Kidney epithelial cell (primary cell): Measurements from ENCODE around the gene SLC8A1. TPM values are rescaled to one million over a fixed set of nuclear protein-coding genes. Genes with fewer than 3 reads are reported as not detected.

Source experiments
- DNase-seq: peaks from one replicate; pipeline ENCODE4 v3.0.0-alpha.2; 2010; ENCODE audit warnings: low read depth
- H3K27me3 ChIP-seq: 2 replicates; pipeline ENCODE4 v1.6.0; 2011; ENCODE audit warnings: low read length; ENCODE audit not compliant: control insufficient read depth, insufficient read depth
- H3K36me3 ChIP-seq: 2 replicates; pipeline ENCODE4 v1.5.1; 2011; ENCODE audit warnings: low read length; ENCODE audit not compliant: control insufficient read depth, insufficient read depth
- H3K4me3 ChIP-seq: 2 replicates; pipeline ENCODE4 v1.5.1; 2011; ENCODE audit warnings: low read depth, mild to moderate bottlenecking, control low read depth, low read length
- CTCF ChIP-seq: IDR thresholded peaks from 2 replicates; pipeline ENCODE4 v1.5.1; 2011; ENCODE audit warnings: mild to moderate bottlenecking, moderate library complexity, low read length, control low read depth, inconsistent platforms; ENCODE audit not compliant: insufficient read depth, poor library complexity, severe bottlenecking
- total RNA-seq: library from RNA; depleted of rRNA; stranded (reverse); fragments of >200 nt; gene quantifications from 2 replicates; pipeline ENCODE4 v1.2.3, GENCODE V29; 2015

Gene SLC8A1
- total RNA-seq, 1 donor from 2014 or later, result 3.2 TPM

- H3K27me3 ChIP-seq, result no peaks in the 10 kb centered on the region
- no peak overlapping the region for H3K4me3 ChIP-seq
- TF ChIP-seq CTCF, result no peak
- no peaks in the 10 kb centered on the region for H3K36me3 ChIP-seq
- no peak for DNase-seq
These were observed 251.4 kb downstream of the SLC8A1 start for GRCh38 chr2:40200366-40200915.

GRCh38 chr2:40199771-40200170 is 252.1 kb downstream of the SLC8A1 start:
- no peak for DNase-seq
- Histone ChIP-seq H3K27me3 (no peaks in the 10 kb centered on the region), H3K4me3 (no peak overlapping the region), H3K36me3 (no peaks in the 10 kb centered on the region)
- no peak for TF ChIP-seq CTCF

- no peaks in the 10 kb centered on the region for H3K36me3 ChIP-seq
- TF ChIP-seq CTCF, result no peak
- no peaks in the 10 kb centered on the region for H3K27me3 ChIP-seq
- no peak for DNase-seq
- H3K4me3 ChIP-seq, result no peak overlapping the region
These were observed 254.8 kb downstream of the SLC8A1 start for GRCh38 chr2:40197121-40197520.

- TF ChIP-seq CTCF, result no peak
- Histone ChIP-seq H3K4me3 (no peak overlapping the region), H3K27me3 (no peaks in the 10 kb centered on the region), H3K36me3 (no peaks in the 10 kb centered on the region)
- DNase-seq, result no peak
These were observed 258.2 kb downstream of the SLC8A1 start for GRCh38 chr2:40193670-40194026.

GRCh38 chr2:40192864-40193669 is 258.8 kb downstream of the SLC8A1 start:
- TF ChIP-seq CTCF, result no peak
- peak; percentile 55 for DNase-seq
- Histone ChIP-seq H3K4me3 (no peak overlapping the region), H3K36me3 (no peaks in the 10 kb centered on the region), H3K27me3 (no peaks in the 10 kb centered on the region)
